Measurements from ENCODE around the gene ESR1.

Gene ESR1

GRCh38 chr6:152164957-152165356, 357.5 kb downstream of the ESR1 start:
- H3K4me3 ChIP-seq (ENCODE audit: low read length), result no peak overlapping the region
- no peaks in the 10 kb centered on the region; the same call in 1 of the 2 replicates for H3K4me1 ChIP-seq (ENCODE audit: control insufficient read depth, insufficient read depth, low read length)
- H3K27me3 ChIP-seq (ENCODE audit: control insufficient read depth, insufficient read depth, low read length), result no peaks in the 10 kb centered on the region
- no CpG with 5 or more reads among the region's 5 CpGs for WGBS (ENCODE audit: insufficient coverage, insufficient read length)
- H3K9me3 ChIP-seq (ENCODE audit: control insufficient read depth, insufficient read depth, low read length), result no peaks in the 10 kb centered on the region
- H3K27ac ChIP-seq (ENCODE audit: low read length), result no peak overlapping the region
- DNase-seq (ENCODE audit: low read depth, low spot score), result no peak
- no peaks in the 10 kb centered on the region for H3K36me3 ChIP-seq (ENCODE audit: control insufficient read depth, insufficient read depth, low read length)

GRCh38 chr6:152166497-152166896, 359.0 kb downstream of the ESR1 start:
- Histone ChIP-seq H3K27ac (ENCODE audit: low read length) (no peak overlapping the region), H3K9me3 (ENCODE audit: control insufficient read depth, insufficient read depth, low read length) (no peaks in the 10 kb centered on the region), H3K4me3 (ENCODE audit: low read length) (no peak overlapping the region), H3K4me1 (ENCODE audit: control insufficient read depth, insufficient read depth, low read length) (no peaks in the 10 kb centered on the region; the same call in 1 of the 2 replicates), H3K27me3 (ENCODE audit: control insufficient read depth, insufficient read depth, low read length) (no peaks in the 10 kb centered on the region), H3K36me3 (ENCODE audit: control insufficient read depth, insufficient read depth, low read length) (no peaks in the 10 kb centered on the region)
- no CpG with 5 or more reads among the region's 4 CpGs for WGBS (ENCODE audit: insufficient coverage, insufficient read length)
- DNase-seq (ENCODE audit: low read depth, low spot score), result no peak

- Histone ChIP-seq H3K27me3 (ENCODE audit: control insufficient read depth, insufficient read depth, low read length) (no peaks in the 10 kb centered on the region), H3K4me3 (ENCODE audit: low read length) (no peak overlapping the region), H3K27ac (ENCODE audit: low read length) (no peak overlapping the region), H3K36me3 (ENCODE audit: control insufficient read depth, insufficient read depth, low read length) (no peaks in the 10 kb centered on the region), H3K4me1 (ENCODE audit: control insufficient read depth, insufficient read depth, low read length) (no peaks in the 10 kb centered on the region), H3K9me3 (ENCODE audit: control insufficient read depth, insufficient read depth, low read length) (no peaks in the 10 kb centered on the region)
- DNase-seq (ENCODE audit: low read depth, low spot score), result no peak
- no CpG with 5 or more reads among the region's 5 CpGs for WGBS (ENCODE audit: insufficient coverage, insufficient read length)
These were observed 359.4 kb downstream of the ESR1 start for GRCh38 chr6:152166897-152167296.

GRCh38 chr6:152167641-152168603, 360.4 kb downstream of the ESR1 start:
- H3K27me3 ChIP-seq (ENCODE audit: control insufficient read depth, insufficient read depth, low read length), result no peaks in the 10 kb centered on the region
- no peaks in the 10 kb centered on the region for H3K36me3 ChIP-seq (ENCODE audit: control insufficient read depth, insufficient read depth, low read length)
- no peaks in the 10 kb centered on the region for H3K4me1 ChIP-seq (ENCODE audit: control insufficient read depth, insufficient read depth, low read length)
- no CpG with 5 or more reads among the region's 13 CpGs for WGBS (ENCODE audit: insufficient coverage, insufficient read length)
- DNase-seq (ENCODE audit: low read depth, low spot score), result no peak
- H3K4me3 ChIP-seq (ENCODE audit: low read length), result no peak overlapping the region
- no peaks in the 10 kb centered on the region for H3K9me3 ChIP-seq (ENCODE audit: control insufficient read depth, insufficient read depth, low read length)
- no peak overlapping the region for H3K27ac ChIP-seq (ENCODE audit: low read length)

- H3K4me3 ChIP-seq (ENCODE audit: low read length), result no peak overlapping the region
- no peak for DNase-seq (ENCODE audit: low read depth, low spot score)
- H3K9me3 ChIP-seq (ENCODE audit: control insufficient read depth, insufficient read depth, low read length), result no peaks in the 10 kb centered on the region
- no peaks in the 10 kb centered on the region for H3K27me3 ChIP-seq (ENCODE audit: control insufficient read depth, insufficient read depth, low read length)
- no peaks in the 10 kb centered on the region for H3K36me3 ChIP-seq (ENCODE audit: control insufficient read depth, insufficient read depth, low read length)
- H3K4me1 ChIP-seq (ENCODE audit: control insufficient read depth, insufficient read depth, low read length), result no peaks in the 10 kb centered on the region
- H3K27ac ChIP-seq (ENCODE audit: low read length), result no peak overlapping the region
- WGBS (ENCODE audit: insufficient coverage, insufficient read length), result no CpG with 5 or more reads among the region's 4 CpGs
These were observed 362.8 kb downstream of the ESR1 start for GRCh38 chr6:152170313-152170701.

GRCh38 chr6:152170702-152171667, 363.5 kb downstream of the ESR1 start:
- Histone ChIP-seq H3K4me1 (ENCODE audit: control insufficient read depth, insufficient read depth, low read length) (no peaks in the 10 kb centered on the region), H3K4me3 (ENCODE audit: low read length) (no peak overlapping the region), H3K27ac (ENCODE audit: low read length) (no peak overlapping the region), H3K9me3 (ENCODE audit: control insufficient read depth, insufficient read depth, low read length) (no peaks in the 10 kb centered on the region), H3K36me3 (ENCODE audit: control insufficient read depth, insufficient read depth, low read length) (no peaks in the 10 kb centered on the region), H3K27me3 (ENCODE audit: control insufficient read depth, insufficient read depth, low read length) (no peaks in the 10 kb centered on the region)
- DNase-seq (ENCODE audit: low read depth, low spot score), result no peak
- WGBS (ENCODE audit: insufficient coverage, insufficient read length), result no CpG with 5 or more reads among the region's 13 CpGs

GRCh38 chr6:152173321-152173720, 365.8 kb downstream of the ESR1 start:
- H3K27ac ChIP-seq (ENCODE audit: low read length), result no peak overlapping the region
- H3K4me1 ChIP-seq (ENCODE audit: control insufficient read depth, insufficient read depth, low read length), result no peaks in the 10 kb centered on the region
- no peak overlapping the region for H3K4me3 ChIP-seq (ENCODE audit: low read length)
- H3K27me3 ChIP-seq (ENCODE audit: control insufficient read depth, insufficient read depth, low read length), result no peaks in the 10 kb centered on the region
- no peak for DNase-seq (ENCODE audit: low read depth, low spot score)
- no peaks in the 10 kb centered on the region for H3K36me3 ChIP-seq (ENCODE audit: control insufficient read depth, insufficient read depth, low read length)
- no CpG with 5 or more reads among the region's 4 CpGs for WGBS (ENCODE audit: insufficient coverage, insufficient read length)
- no peaks in the 10 kb centered on the region for H3K9me3 ChIP-seq (ENCODE audit: control insufficient read depth, insufficient read depth, low read length)

GRCh38 chr6:152173957-152174356, 366.5 kb downstream of the ESR1 start:
- H3K27ac ChIP-seq (ENCODE audit: low read length), result no peak overlapping the region
- no peaks in the 10 kb centered on the region for H3K36me3 ChIP-seq (ENCODE audit: control insufficient read depth, insufficient read depth, low read length)
- H3K27me3 ChIP-seq (ENCODE audit: control insufficient read depth, insufficient read depth, low read length), result no peaks in the 10 kb centered on the region
- no CpG with 5 or more reads among the region's 2 CpGs for WGBS (ENCODE audit: insufficient coverage, insufficient read length)
- no peak overlapping the region for H3K4me3 ChIP-seq (ENCODE audit: low read length)
- no peak for DNase-seq (ENCODE audit: low read depth, low spot score)
- H3K4me1 ChIP-seq (ENCODE audit: control insufficient read depth, insufficient read depth, low read length), result no peaks in the 10 kb centered on the region
- H3K9me3 ChIP-seq (ENCODE audit: control insufficient read depth, insufficient read depth, low read length), result no peaks in the 10 kb centered on the region

GRCh38 chr6:152176268-152176667, 368.8 kb downstream of the ESR1 start:
- WGBS (ENCODE audit: insufficient coverage, insufficient read length), result no CpG with 5 or more reads among the region's 4 CpGs
- Histone ChIP-seq H3K4me3 (ENCODE audit: low read length) (no peak overlapping the region), H3K9me3 (ENCODE audit: control insufficient read depth, insufficient read depth, low read length) (no peaks in the 10 kb centered on the region), H3K36me3 (ENCODE audit: control insufficient read depth, insufficient read depth, low read length) (no peaks in the 10 kb centered on the region), H3K4me1 (ENCODE audit: control insufficient read depth, insufficient read depth, low read length) (no peaks in the 10 kb centered on the region), H3K27me3 (ENCODE audit: control insufficient read depth, insufficient read depth, low read length) (no peaks in the 10 kb centered on the region), H3K27ac (ENCODE audit: low read length) (no peak overlapping the region)
- no peak for DNase-seq (ENCODE audit: low read depth, low spot score)

All from iPS DF 6.9 (cell line).